ENCODE measurements around the gene HDAC11. TPM values are rescaled to one million over a fixed set of nuclear protein-coding genes. Genes with fewer than 3 reads are reported as not detected.

The HDAC11 gene
- total and polyA plus RNA-seq, 2 of the 13 experiments (the other 11 are each of a cell fraction or from before 2014, with no cell fraction given): 13.7 to 33.1 TPM

GRCh38 chr3:13475871-13476590, 4.1 kb upstream of the HDAC11 start (continued):
- TF ChIP-seq BRD4 (CRISPR knock-in tag; IDR thresholded peaks at IDR 0.05) (0 out of 2 replicates have a peak, but pooled peaks have one; percentile 37), ZNF331 (CRISPR knock-in tag; IDR thresholded peaks at IDR 0.05) (peak; percentile 81), ZNF430 (CRISPR knock-in tag; IDR thresholded peaks at IDR 0.05) (no peak), SRSF4 (IDR thresholded peaks at IDR 0.05; ENCODE audit: low read depth, low read length, poor library complexity, severe bottlenecking) (no peak), HNF1B (CRISPR knock-in tag; IDR thresholded peaks at IDR 0.05) (0 out of 2 replicates have a peak, but pooled peaks have one; percentile 68), ZNF30 (CRISPR knock-in tag; IDR thresholded peaks at IDR 0.05) (no peak), SP1 (IDR thresholded peaks at IDR 0.05) (no peak), SP1 (CRISPR knock-in tag; IDR thresholded peaks at IDR 0.05) (no peak), ZNF234 (CRISPR knock-in tag; conservative IDR thresholded peaks at IDR 0.05) (no peak), ZNF281 (CRISPR knock-in tag; IDR thresholded peaks at IDR 0.05; ENCODE audit: borderline replicate concordance) (0 out of 2 replicates have a peak, but pooled peaks have one; percentile 22), ZKSCAN8 (CRISPR knock-in tag; IDR thresholded peaks at IDR 0.05; ENCODE audit: borderline replicate concordance) (peak; percentile 86; the same call in 1 of the 2 replicates), TOPORS (CRISPR knock-in tag; IDR thresholded peaks at IDR 0.05) (no peak), PPARG (CRISPR knock-in tag; conservative IDR thresholded peaks at IDR 0.05) (peak; percentile 85), POLR2AphosphoS2 (IDR thresholded peaks at IDR 0.05; ENCODE audit: low read depth, low read length) (no peak), ERF (CRISPR knock-in tag; IDR thresholded peaks at IDR 0.05) (peak; percentile 84), ZNF609 (CRISPR knock-in tag; IDR thresholded peaks at IDR 0.05; ENCODE audit: borderline replicate concordance) (peak; percentile 83; the same call in 1 of the 2 replicates), ZNF569 (CRISPR knock-in tag; IDR thresholded peaks at IDR 0.05; ENCODE audit: borderline replicate concordance) (no peak), ZNF24 (IDR thresholded peaks at IDR 0.05) (no peak), ZNF615 (CRISPR knock-in tag; IDR thresholded peaks at IDR 0.05; ENCODE audit: borderline replicate concordance) (no peak), ZNF619 (CRISPR knock-in tag; IDR thresholded peaks at IDR 0.05) (no peak), ZNF737 (CRISPR knock-in tag; IDR thresholded peaks at IDR 0.05; ENCODE audit: borderline replicate concordance) (no peak), TMF1 (CRISPR knock-in tag; IDR thresholded peaks at IDR 0.05; ENCODE audit: low read depth) (peak; percentile 42; the same call in 1 of the 2 replicates)

Measured in HepG2 (cell line).